D721Med (cell line): Measurements from ENCODE around the gene NUAK2.

Experiments used
- DNase-seq: peaks from one replicate; pipeline ENCODE4 v3.0.0; 2011; ENCODE audit warnings: low spot score; ENCODE audit not compliant: insufficient read length
- FAIRE-seq: peaks from 2 replicates; lab custom pipeline; 2011; peaks lifted over from hg19 to GRCh38; lab: Jason Lieb, UNC
- CTCF ChIP-seq: IDR thresholded peaks from 2 replicates; pipeline ENCODE4 v1.5.1; 2012; ENCODE audit warnings: mild to moderate bottlenecking, control low read depth; ENCODE audit not compliant: insufficient read depth; ENCODE audit errors: missing control alignments

NUAK2 gene

GRCh38 chr1:205259324-205259832, 62.2 kb downstream of the NUAK2 start:
- no peak for TF ChIP-seq CTCF
- FAIRE-seq (peak; percentile 21), DNase-seq (peak; percentile 77)

- FAIRE-seq (no peak), DNase-seq (no peak)
- no peak for TF ChIP-seq CTCF
Measured at GRCh38 chr1:205258719-205259118, 62.8 kb downstream of the NUAK2 start.

GRCh38 chr1:205258261-205258691, 63.3 kb downstream of the NUAK2 start:
- DNase-seq (peak; percentile 87), FAIRE-seq (peak; percentile 82)
- peak; percentile 18 for TF ChIP-seq CTCF

GRCh38 chr1:205257735-205258134, 63.8 kb downstream of the NUAK2 start:
- no peak for TF ChIP-seq CTCF

GRCh38 chr1:205256951-205257625, 64.5 kb downstream of the NUAK2 start:
- DNase-seq (peak; percentile 95), FAIRE-seq (no peak)
- TF ChIP-seq CTCF = no peak

More at GRCh38 chr1:205257735-205258134, 63.8 kb downstream of the NUAK2 start:
- DNase-seq (no peak), FAIRE-seq (no peak)

GRCh38 chr1:205255941-205256780, 65.4 kb downstream of the NUAK2 start:
- TF ChIP-seq CTCF = peak; percentile 100
- DNase-seq = no peak
- peak; percentile 84 for FAIRE-seq
